GM12872 (cell line): ENCODE measurements around the gene LYSMD2.
A peak's percentile ranks its signal among the peaks of the same experiment; 100 is the strongest.

Source experiments
- CTCF ChIP-seq: IDR thresholded peaks from 3 replicates; pipeline ENCODE4 v1.5.1; 2011; ENCODE audit warnings: low read depth, mild to moderate bottlenecking, low read length, moderate library complexity; ENCODE audit not compliant: insufficient read depth

The LYSMD2 gene

GRCh38 chr15:51774916-51775315 lies 37.5 kb upstream of the LYSMD2 start:
- TF ChIP-seq CTCF = no peak

GRCh38 chr15:51771773-51772172 lies 34.3 kb upstream of the LYSMD2 start:
- TF ChIP-seq CTCF = no peak

- TF ChIP-seq CTCF = no peak
Observed at GRCh38 chr15:51770902-51771301, 33.4 kb upstream of the LYSMD2 start.

- no peak for TF ChIP-seq CTCF
Observed at GRCh38 chr15:51768018-51768417, 30.6 kb upstream of the LYSMD2 start.

- no peak for TF ChIP-seq CTCF
Observed at GRCh38 chr15:51766341-51766740, 28.9 kb upstream of the LYSMD2 start.

- no peak for TF ChIP-seq CTCF
Observed at GRCh38 chr15:51765751-51766150, 28.3 kb upstream of the LYSMD2 start.

- no peak for TF ChIP-seq CTCF
Observed at GRCh38 chr15:51760805-51761204, 23.4 kb upstream of the LYSMD2 start.

- peak; percentile 52; the same call in 2 of the 3 replicates for TF ChIP-seq CTCF
Observed at GRCh38 chr15:51759557-51760070, 22.2 kb upstream of the LYSMD2 start.
